ENCODE measurements around the gene NT5DC3.

NT5DC3 gene

GRCh38 chr12:103819892-103820291 is 21.1 kb downstream of the NT5DC3 start:
- ATAC-seq (ENCODE audit: low read depth) = no peak

GRCh38 chr12:103819312-103819711 is 21.7 kb downstream of the NT5DC3 start:
- H3K4me1 ChIP-seq (ENCODE audit: insufficient read depth, poor library complexity, severe bottlenecking) = no peaks in the 10 kb centered on the region
- H3K27ac ChIP-seq (ENCODE audit: poor library complexity, severe bottlenecking) = no peak overlapping the region
- ATAC-seq (ENCODE audit: low read depth) = no peak
- H3K9me3 ChIP-seq (ENCODE audit: severe bottlenecking) = no peaks in the 10 kb centered on the region
- DNase-seq (ENCODE audit: low spot score) = no peak
- H3K36me3 ChIP-seq (ENCODE audit: low read depth) = peaks cover 6% of the 10 kb centered on the region
- no peak for TF ChIP-seq CTCF (IDR thresholded peaks at IDR 0.05; ENCODE audit: poor library complexity, severe bottlenecking)
- no peaks in the 10 kb centered on the region for H3K27me3 ChIP-seq (ENCODE audit: insufficient read depth, poor library complexity, severe bottlenecking)
- H3K4me3 ChIP-seq (ENCODE audit: severe bottlenecking) = no peak overlapping the region

More at GRCh38 chr12:103819892-103820291, 21.1 kb downstream of the NT5DC3 start:
- Histone ChIP-seq H3K4me1 (ENCODE audit: insufficient read depth, poor library complexity, severe bottlenecking) (no peaks in the 10 kb centered on the region), H3K27me3 (ENCODE audit: insufficient read depth, poor library complexity, severe bottlenecking) (no peaks in the 10 kb centered on the region), H3K9me3 (ENCODE audit: severe bottlenecking) (no peaks in the 10 kb centered on the region), H3K36me3 (ENCODE audit: low read depth) (peaks cover under 1% of the 10 kb centered on the region), H3K27ac (ENCODE audit: poor library complexity, severe bottlenecking) (no peak overlapping the region), H3K4me3 (ENCODE audit: severe bottlenecking) (no peak overlapping the region)
- TF ChIP-seq CTCF (IDR thresholded peaks at IDR 0.05; ENCODE audit: poor library complexity, severe bottlenecking) = no peak
- DNase-seq (ENCODE audit: low spot score) = no peak

- Histone ChIP-seq H3K9me3 (ENCODE audit: severe bottlenecking) (no peaks in the 10 kb centered on the region), H3K27me3 (ENCODE audit: insufficient read depth, poor library complexity, severe bottlenecking) (no peaks in the 10 kb centered on the region), H3K4me3 (ENCODE audit: severe bottlenecking) (no peak overlapping the region), H3K4me1 (ENCODE audit: insufficient read depth, poor library complexity, severe bottlenecking) (no peaks in the 10 kb centered on the region), H3K27ac (ENCODE audit: poor library complexity, severe bottlenecking) (no peak overlapping the region), H3K36me3 (ENCODE audit: low read depth) (peaks cover 21% of the 10 kb centered on the region)
- no peak for TF ChIP-seq CTCF (IDR thresholded peaks at IDR 0.05; ENCODE audit: poor library complexity, severe bottlenecking)
- ATAC-seq (ENCODE audit: low read depth) (no peak), DNase-seq (ENCODE audit: low spot score) (no peak)
Measured at GRCh38 chr12:103817791-103818190, 23.2 kb downstream of the NT5DC3 start.

GRCh38 chr12:103816663-103817062 is 24.4 kb downstream of the NT5DC3 start:
- Histone ChIP-seq H3K4me1 (ENCODE audit: insufficient read depth, poor library complexity, severe bottlenecking) (no peaks in the 10 kb centered on the region), H3K27me3 (ENCODE audit: insufficient read depth, poor library complexity, severe bottlenecking) (no peaks in the 10 kb centered on the region), H3K27ac (ENCODE audit: poor library complexity, severe bottlenecking) (no peak overlapping the region), H3K9me3 (ENCODE audit: severe bottlenecking) (no peaks in the 10 kb centered on the region), H3K36me3 (ENCODE audit: low read depth) (peaks cover 33% of the 10 kb centered on the region), H3K4me3 (ENCODE audit: severe bottlenecking) (no peak overlapping the region)
- ATAC-seq (ENCODE audit: low read depth) (no peak), DNase-seq (ENCODE audit: low spot score) (no peak)
- TF ChIP-seq CTCF (IDR thresholded peaks at IDR 0.05; ENCODE audit: poor library complexity, severe bottlenecking) = no peak

- DNase-seq (ENCODE audit: low spot score) = no peak
- ATAC-seq (ENCODE audit: low read depth) = no peak
- TF ChIP-seq CTCF (IDR thresholded peaks at IDR 0.05; ENCODE audit: poor library complexity, severe bottlenecking) = no peak
- Histone ChIP-seq H3K27me3 (ENCODE audit: insufficient read depth, poor library complexity, severe bottlenecking) (no peaks in the 10 kb centered on the region), H3K4me3 (ENCODE audit: severe bottlenecking) (no peak overlapping the region), H3K36me3 (ENCODE audit: low read depth) (peaks cover 35% of the 10 kb centered on the region), H3K9me3 (ENCODE audit: severe bottlenecking) (no peaks in the 10 kb centered on the region), H3K27ac (ENCODE audit: poor library complexity, severe bottlenecking) (no peak overlapping the region), H3K4me1 (ENCODE audit: insufficient read depth, poor library complexity, severe bottlenecking) (no peaks in the 10 kb centered on the region)
Measured at GRCh38 chr12:103814436-103814835, 26.6 kb downstream of the NT5DC3 start.

All from RWPE2 (cell line).